HG02623 (cell line): ENCODE results near the gene TRIOBP.
A peak's percentile ranks its signal among the peaks of the same experiment; 100 is the strongest.
"Not testable (repeated sequence)": the region's sequence is repeated elsewhere in the genome, so short reads cannot be mapped to it uniquely, and the experiment has no call there.

Experiments
- ATAC-seq: cut with Tn5 transposase; IDR thresholded peaks from one replicate; pipeline ENCODE4 v1.9.1; 2021; ENCODE audit warnings: moderate library complexity; ENCODE audit not compliant: unreplicated experiment

Gene TRIOBP, protein sequence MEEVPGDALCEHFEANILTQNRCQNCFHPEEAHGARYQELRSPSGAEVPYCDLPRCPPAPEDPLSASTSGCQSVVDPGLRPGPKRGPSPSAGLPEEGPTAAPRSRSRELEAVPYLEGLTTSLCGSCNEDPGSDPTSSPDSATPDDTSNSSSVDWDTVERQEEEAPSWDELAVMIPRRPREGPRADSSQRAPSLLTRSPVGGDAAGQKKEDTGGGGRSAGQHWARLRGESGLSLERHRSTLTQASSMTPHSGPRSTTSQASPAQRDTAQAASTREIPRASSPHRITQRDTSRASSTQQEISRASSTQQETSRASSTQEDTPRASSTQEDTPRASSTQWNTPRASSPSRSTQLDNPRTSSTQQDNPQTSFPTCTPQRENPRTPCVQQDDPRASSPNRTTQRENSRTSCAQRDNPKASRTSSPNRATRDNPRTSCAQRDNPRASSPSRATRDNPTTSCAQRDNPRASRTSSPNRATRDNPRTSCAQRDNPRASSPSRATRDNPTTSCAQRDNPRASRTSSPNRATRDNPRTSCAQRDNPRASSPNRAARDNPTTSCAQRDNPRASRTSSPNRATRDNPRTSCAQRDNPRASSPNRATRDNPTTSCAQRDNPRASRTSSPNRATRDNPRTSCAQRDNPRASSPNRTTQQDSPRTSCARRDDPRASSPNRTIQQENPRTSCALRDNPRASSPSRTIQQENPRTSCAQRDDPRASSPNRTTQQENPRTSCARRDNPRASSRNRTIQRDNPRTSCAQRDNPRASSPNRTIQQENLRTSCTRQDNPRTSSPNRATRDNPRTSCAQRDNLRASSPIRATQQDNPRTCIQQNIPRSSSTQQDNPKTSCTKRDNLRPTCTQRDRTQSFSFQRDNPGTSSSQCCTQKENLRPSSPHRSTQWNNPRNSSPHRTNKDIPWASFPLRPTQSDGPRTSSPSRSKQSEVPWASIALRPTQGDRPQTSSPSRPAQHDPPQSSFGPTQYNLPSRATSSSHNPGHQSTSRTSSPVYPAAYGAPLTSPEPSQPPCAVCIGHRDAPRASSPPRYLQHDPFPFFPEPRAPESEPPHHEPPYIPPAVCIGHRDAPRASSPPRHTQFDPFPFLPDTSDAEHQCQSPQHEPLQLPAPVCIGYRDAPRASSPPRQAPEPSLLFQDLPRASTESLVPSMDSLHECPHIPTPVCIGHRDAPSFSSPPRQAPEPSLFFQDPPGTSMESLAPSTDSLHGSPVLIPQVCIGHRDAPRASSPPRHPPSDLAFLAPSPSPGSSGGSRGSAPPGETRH (N-terminal part only)

GRCh38 chr22:37696657-37697537 is at the start of gene TRIOBP:
TSS of gene TRIOBP (plus strand) at chr22:37697048. CDS start at chr22:37701366, 4,318 bp downstream.
- peak; percentile 82 for ATAC-seq

DNA sequence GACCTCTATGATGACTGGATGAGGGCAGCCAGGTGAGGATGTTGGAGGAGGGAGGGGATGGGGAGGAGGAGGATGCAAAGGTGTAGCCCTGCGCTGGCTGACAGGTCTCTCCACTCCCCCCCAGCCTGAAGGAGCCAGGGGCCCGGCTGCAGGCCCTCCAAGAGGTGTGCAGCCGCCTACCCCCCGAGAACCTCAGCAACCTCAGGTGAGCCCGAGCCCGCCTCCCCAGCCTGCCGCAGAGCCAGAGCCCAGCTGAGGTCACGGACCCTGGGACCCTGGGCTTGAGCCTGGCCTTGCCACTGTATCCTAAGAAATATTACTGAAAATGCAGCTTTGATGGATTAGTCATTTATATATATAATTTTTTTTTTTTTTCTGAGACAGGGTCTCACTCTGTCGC is 49.5 kb upstream of the TRIOBP start:
- ATAC-seq, result no peak

DNA sequence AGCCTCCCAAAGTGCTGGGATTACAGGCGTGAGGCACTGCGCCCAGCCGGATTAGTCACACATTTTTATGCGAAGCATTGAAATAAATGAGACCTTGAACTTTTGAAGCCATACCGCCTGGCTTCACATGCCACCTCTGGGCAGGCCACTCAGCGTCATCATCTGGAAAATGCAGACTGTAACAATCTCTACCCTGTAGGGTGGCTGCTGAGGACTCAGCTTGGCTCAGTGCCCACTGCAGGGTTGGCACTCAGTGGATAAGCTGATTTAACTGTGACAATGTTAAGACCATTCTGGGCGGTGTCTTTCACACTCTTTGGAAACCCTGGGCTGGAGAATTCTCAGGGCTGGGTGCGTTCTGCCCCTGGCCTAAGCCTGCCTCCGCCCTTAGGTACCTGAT is 48.9 kb upstream of the TRIOBP start:
- ATAC-seq, result no peak

DNA sequence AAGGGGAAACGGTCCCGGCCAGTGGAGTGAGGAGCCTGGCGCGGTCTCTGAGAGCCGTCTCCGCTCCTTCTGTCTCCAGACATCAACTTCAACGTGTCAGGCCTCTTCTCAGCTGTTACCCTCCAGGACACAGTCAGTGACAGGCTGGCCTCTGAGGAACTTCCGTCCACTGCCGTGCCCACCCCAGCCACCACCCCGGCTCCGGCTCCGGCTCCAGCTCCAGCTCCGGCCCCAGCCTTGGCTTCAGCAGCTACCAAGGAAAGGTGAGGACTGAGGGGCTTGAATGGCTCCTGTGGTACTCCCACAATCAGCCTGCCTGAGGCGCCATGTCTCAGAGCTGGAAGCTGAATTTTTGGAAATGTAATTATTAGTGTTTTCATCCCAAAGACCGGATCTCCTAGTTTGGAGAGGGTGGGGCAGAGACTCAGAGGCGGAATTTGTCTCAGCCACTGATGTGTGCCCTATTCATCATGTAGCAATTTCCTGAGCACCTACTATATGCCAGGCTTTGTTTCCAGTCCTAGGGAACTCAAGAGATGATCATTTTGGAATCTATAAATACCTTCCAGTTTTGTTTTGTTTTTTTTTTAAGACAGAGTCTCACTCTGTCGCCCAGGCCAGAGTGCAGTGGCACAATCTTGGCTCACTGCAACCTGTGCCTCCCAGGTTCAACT is 46.2 kb upstream of the TRIOBP start:
- ATAC-seq, result no peak

- ATAC-seq, result no peak
Observed at GRCh38 chr22:37654563-37655251, 42.1 kb upstream of the TRIOBP start.

- ATAC-seq, result no peak
Observed at GRCh38 chr22:37655252-37655563, 41.6 kb upstream of the TRIOBP start.

- not testable (repeated sequence) for ATAC-seq
Observed at GRCh38 chr22:37656583-37656982, 40.3 kb upstream of the TRIOBP start.

- ATAC-seq, result no peak
Observed at GRCh38 chr22:37657590-37658132, 39.2 kb upstream of the TRIOBP start.

- peak; percentile 87 for ATAC-seq
Observed at GRCh38 chr22:37658133-37659065, 38.4 kb upstream of the TRIOBP start, which contains the start of gene PDXP. TSS of gene PDXP (plus strand) at chr22:37658723. CDS start at chr22:37658783, 60 bp downstream.

DNA sequence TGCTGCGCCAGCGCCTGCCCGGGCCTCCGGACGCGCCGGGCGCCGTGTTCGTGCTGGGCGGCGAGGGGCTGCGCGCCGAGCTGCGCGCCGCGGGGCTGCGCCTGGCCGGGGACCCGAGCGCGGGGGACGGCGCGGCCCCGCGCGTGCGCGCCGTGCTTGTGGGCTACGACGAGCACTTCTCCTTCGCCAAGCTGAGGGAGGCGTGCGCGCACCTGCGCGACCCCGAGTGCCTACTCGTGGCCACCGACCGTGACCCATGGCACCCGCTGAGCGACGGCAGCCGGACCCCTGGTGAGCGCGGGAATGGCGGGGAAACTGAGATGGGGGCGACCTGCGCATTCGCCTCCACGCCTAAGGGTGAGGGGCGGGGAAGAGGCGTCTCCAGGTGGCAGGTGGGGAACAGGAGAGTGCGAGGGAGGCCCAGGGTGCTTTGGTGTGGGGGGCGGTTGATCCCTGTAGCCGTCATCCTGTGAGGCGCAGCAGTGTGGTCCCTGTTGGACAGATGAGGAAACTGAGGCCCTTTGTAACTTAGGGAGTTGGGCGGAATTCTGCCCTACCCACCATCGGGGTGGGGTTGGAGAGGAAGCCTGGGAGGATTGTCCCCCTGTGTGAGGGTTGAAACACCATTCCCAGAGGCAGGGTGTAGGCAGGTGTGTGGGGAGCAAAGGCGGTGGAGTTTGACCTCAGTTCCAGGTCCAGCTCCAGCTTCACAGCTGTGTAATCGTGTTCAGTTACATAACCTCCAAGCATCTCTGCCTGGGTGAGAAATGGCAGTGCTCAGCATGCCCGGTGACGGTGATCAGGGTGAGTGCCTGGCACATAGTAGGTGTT is 37.6 kb upstream of the TRIOBP start:
- ATAC-seq, result peak; percentile 11

- no peak for ATAC-seq
Observed at GRCh38 chr22:37659897-37660708, 36.7 kb upstream of the TRIOBP start.

GRCh38 chr22:37660709-37661045 is 36.2 kb upstream of the TRIOBP start:
- no peak for ATAC-seq

DNA sequence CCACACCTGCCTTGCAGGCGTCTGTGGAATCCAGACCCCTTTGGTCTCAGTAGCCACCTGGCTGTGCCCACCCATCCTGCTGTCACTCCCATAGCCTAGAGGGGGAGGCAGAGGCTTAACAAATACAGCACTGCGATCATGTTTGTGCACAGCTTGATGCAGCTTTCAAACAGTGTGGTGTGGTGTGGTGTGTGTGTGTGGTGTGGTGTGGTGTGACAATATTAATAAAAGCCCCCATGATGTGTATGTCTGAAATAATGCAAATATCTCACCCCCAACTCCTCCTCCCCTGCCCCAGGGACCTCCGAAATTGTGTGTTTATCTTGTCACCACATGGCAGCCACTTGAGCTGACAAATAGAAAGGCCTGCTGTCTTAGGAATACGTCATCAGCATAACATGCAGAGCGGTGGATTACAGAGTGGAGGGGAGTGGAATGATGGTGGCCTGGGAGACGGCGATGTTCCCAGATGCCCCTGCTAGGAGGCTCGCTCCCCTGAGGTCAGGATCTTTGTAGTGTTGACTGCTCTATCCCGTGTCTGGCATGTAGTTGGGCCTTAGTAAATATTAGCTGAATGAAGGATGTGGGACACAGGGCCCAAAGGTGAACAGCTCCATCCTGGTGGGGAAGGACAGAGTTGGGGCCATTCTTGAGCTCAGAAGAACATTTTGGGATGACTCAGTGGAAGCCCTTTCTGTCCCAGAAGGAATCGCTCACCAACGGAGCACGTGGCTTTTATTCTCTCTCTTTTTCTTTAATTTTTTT is 35.5 kb upstream of the TRIOBP start:
- no peak for ATAC-seq

DNA sequence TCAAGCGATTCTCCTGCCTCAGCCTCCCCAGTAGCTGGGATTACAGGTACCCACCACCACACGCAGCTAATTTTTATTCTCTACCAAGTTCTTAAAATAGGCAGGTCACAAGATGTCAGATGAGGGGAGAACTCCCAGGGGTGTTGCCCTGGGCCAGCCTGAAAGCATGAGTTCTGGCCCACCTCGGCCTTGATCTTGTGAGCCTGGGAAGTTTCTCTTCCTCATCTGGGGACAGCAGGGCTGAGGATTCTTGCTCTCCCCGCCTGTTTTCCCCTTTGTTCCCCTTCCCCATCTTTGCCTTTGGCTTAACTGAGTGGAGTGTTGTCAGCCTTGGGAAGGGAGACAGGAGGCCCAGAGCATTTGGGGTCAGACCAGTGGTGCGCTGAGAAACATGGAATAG is 34.8 kb upstream of the TRIOBP start:
- no peak for ATAC-seq

GRCh38 chr22:37663521-37664140 is 33.2 kb upstream of the TRIOBP start:
- ATAC-seq, result no peak
